Mesendoderm (in vitro differentiated cells): ENCODE data around the gene ACTG2. TPM values are rescaled to one million over a fixed set of nuclear protein-coding genes. Genes with fewer than 3 reads are reported as not detected.

Experiments used
- DNase-seq: peaks from one replicate; pipeline ENCODE4 v3.0.0; 2013
- H2AK5ac ChIP-seq: 2 replicates; pipeline ENCODE4 v1.6.1; 2013; ENCODE audit warnings: low read length, inconsistent platforms
- H2BK120ac ChIP-seq: 2 replicates; pipeline ENCODE4 v1.6.1; 2013; ENCODE audit warnings: low read depth, mild to moderate bottlenecking, low read length, moderate library complexity, mixed read lengths
- H2BK15ac ChIP-seq: replicated peaks from 2 replicates; pipeline ENCODE4 v1.6.1; 2013; ENCODE audit warnings: low read depth, mild to moderate bottlenecking, moderate library complexity
- H2BK5ac ChIP-seq: 2 replicates; pipeline ENCODE4 v1.6.1; 2013; ENCODE audit warnings: low read length, inconsistent platforms
- H3K18ac ChIP-seq: 2 replicates; pipeline ENCODE4 v1.6.1; 2013; ENCODE audit warnings: mild to moderate bottlenecking, low read length, mixed read lengths
- H3K23ac ChIP-seq: one replicate; pipeline ENCODE4 v1.6.1; 2013; ENCODE audit warnings: low read length
- H3K27ac ChIP-seq: 2 replicates; pipeline ENCODE4 v1.5.1; 2013; ENCODE audit warnings: low read depth, mild to moderate bottlenecking, inconsistent platforms, low read length, moderate library complexity
- H3K27me3 ChIP-seq: 2 replicates; pipeline ENCODE4 v1.6.1; 2013; ENCODE audit warnings: low read length, control low read depth, mild to moderate bottlenecking, inconsistent platforms; ENCODE audit not compliant: insufficient read depth, poor library complexity
- H3K36me3 ChIP-seq: 2 replicates; pipeline ENCODE4 v1.6.1; 2013; ENCODE audit warnings: low read length, inconsistent platforms; ENCODE audit not compliant: control insufficient read depth, insufficient read depth
- H3K4ac ChIP-seq: one replicate; pipeline ENCODE4 v1.6.1; 2013; ENCODE audit warnings: low read depth, mild to moderate bottlenecking, low read length, moderate library complexity
- H3K4me1 ChIP-seq: 2 replicates; pipeline ENCODE4 v1.6.1; 2013; ENCODE audit warnings: low read depth, low read length, inconsistent platforms; ENCODE audit not compliant: control insufficient read depth
- H3K4me2 ChIP-seq: 2 replicates; pipeline ENCODE4 v1.6.1; 2013; ENCODE audit warnings: low read length
- H3K4me3 ChIP-seq: 2 replicates; pipeline ENCODE4 v1.5.1; 2013; ENCODE audit warnings: mild to moderate bottlenecking, low read length
- H3K56ac ChIP-seq: one replicate; pipeline ENCODE4 v1.6.1; 2013; ENCODE audit warnings: low read length
- H3K79me1 ChIP-seq: 2 replicates; pipeline ENCODE4 v1.6.1; 2013; ENCODE audit warnings: low read length, inconsistent platforms
- H3K79me2 ChIP-seq: 2 replicates; pipeline ENCODE4 v1.6.1; 2013; ENCODE audit warnings: mild to moderate bottlenecking, low read length; ENCODE audit not compliant: control insufficient read depth, insufficient read depth
- H3K9ac ChIP-seq: 2 replicates; pipeline ENCODE4 v1.6.1; 2013; ENCODE audit warnings: low read length, inconsistent platforms
- H4K5ac ChIP-seq: one replicate; pipeline ENCODE4 v1.6.1; 2013; ENCODE audit warnings: low read length
- H4K8ac ChIP-seq: one replicate; pipeline ENCODE4 v1.6.1; 2013; ENCODE audit warnings: low read depth, mild to moderate bottlenecking, control low read depth, low read length, moderate library complexity
- WGBS: extraction: QIAGEN DNeasy Blood & Tissue Kit; methylation state at CpG from one replicate; pipeline ENCODE4 v1.1.7; 2013; ENCODE audit warnings: low lambda C conversion rate, missing lambda C conversion rate; ENCODE audit not compliant: insufficient coverage; ENCODE audit errors: extremely low coverage; 5-methylcytosine and 5-hydroxymethylcytosine counted together
- small RNA-seq: library from polyadenylated mRNA; stranded (forward); fragments of <200 nt; extraction: miRNeasy Mini kit (QIAGEN cat#:217004); gene quantifications from one replicate; pipeline ENCODE3, GENCODE V24; 2013; ENCODE audit not compliant: insufficient read depth

Gene ACTG2

DNA sequence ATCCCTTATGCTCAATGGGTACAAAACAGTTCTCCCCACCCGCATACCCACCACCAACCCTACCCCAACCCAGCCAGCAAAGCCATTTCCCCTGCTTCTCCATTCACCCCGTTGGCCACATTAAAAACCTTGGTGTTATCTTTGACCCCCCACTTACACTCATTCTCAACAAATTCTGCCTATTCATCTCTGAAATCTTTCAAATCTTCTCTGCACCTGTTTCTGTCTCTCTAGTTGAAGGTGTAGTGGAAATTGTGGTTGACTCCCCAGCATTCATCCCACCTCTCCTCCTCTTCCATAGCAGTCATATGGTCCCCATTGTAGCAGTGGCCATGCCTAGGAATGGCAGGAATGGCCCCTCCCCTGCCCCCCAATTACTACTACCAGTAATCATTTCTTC lies 71.4 kb downstream of the ACTG2 start:
- H3K9ac ChIP-seq, result no peak overlapping the region
- H3K36me3 ChIP-seq, result no peaks in the 10 kb centered on the region
- H3K27me3 ChIP-seq, result no peaks in the 10 kb centered on the region
- H2BK15ac ChIP-seq, result no peak overlapping the region
- H3K79me2 ChIP-seq, result no peaks in the 10 kb centered on the region
- H3K4me2 ChIP-seq, result no peak overlapping the region
- no peak overlapping the region for H4K8ac ChIP-seq
- H3K23ac ChIP-seq, result no peak overlapping the region
- H4K5ac ChIP-seq, result no peak overlapping the region
- H2AK5ac ChIP-seq, result no peak overlapping the region
- no peak overlapping the region for H3K27ac ChIP-seq
- DNase-seq, result no peak
- no peak overlapping the region for H3K56ac ChIP-seq
- H2BK5ac ChIP-seq, result no peak overlapping the region
- H2BK120ac ChIP-seq, result no peak overlapping the region
- no peak overlapping the region for H3K4ac ChIP-seq
- H3K18ac ChIP-seq, result no peak overlapping the region
- H3K4me1 ChIP-seq, result no peaks in the 10 kb centered on the region
- no CpG with 5 or more reads among the region's 2 CpGs for WGBS
- no peak overlapping the region for H3K4me3 ChIP-seq
- no peaks in the 10 kb centered on the region for H3K79me1 ChIP-seq

DNA sequence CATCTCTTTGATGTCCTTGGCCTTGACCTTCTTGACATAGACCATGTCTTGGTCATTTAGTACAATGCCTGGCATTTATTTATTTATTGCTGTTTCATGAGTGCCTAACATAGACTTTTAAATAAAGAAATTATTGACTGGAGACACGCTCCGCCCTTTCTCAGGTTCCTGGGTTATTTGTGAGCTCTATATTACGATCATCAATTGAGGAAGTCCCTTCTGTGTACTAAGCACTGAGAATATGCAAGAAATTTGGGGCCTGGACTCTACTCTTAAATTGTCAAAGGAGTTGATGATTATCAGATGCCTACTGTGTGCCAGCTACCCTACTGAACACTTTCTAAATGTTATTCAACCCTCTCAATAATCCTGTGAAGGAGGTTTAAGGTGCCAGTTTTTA lies 72.2 kb downstream of the ACTG2 start:
- no peak overlapping the region for H2BK5ac ChIP-seq
- H3K18ac ChIP-seq, result no peak overlapping the region
- no peak overlapping the region for H4K8ac ChIP-seq
- no peak overlapping the region for H3K4me3 ChIP-seq
- H3K36me3 ChIP-seq, result no peaks in the 10 kb centered on the region
- H3K4ac ChIP-seq, result no peak overlapping the region
- no peak for DNase-seq
- H3K27me3 ChIP-seq, result no peaks in the 10 kb centered on the region
- no peaks in the 10 kb centered on the region for H3K4me1 ChIP-seq
- H3K27ac ChIP-seq, result no peak overlapping the region
- no peak overlapping the region for H2BK15ac ChIP-seq
- no peak overlapping the region for H2AK5ac ChIP-seq
- H3K9ac ChIP-seq, result no peak overlapping the region
- H2BK120ac ChIP-seq, result no peak overlapping the region
- H3K23ac ChIP-seq, result no peak overlapping the region
- H4K5ac ChIP-seq, result no peak overlapping the region
- H3K79me1 ChIP-seq, result no peaks in the 10 kb centered on the region
- no peak overlapping the region for H3K4me2 ChIP-seq
- WGBS, result no CpG with 5 or more reads among the region's 3 CpGs
- no peaks in the 10 kb centered on the region for H3K79me2 ChIP-seq
- no peak overlapping the region for H3K56ac ChIP-seq

DNA sequence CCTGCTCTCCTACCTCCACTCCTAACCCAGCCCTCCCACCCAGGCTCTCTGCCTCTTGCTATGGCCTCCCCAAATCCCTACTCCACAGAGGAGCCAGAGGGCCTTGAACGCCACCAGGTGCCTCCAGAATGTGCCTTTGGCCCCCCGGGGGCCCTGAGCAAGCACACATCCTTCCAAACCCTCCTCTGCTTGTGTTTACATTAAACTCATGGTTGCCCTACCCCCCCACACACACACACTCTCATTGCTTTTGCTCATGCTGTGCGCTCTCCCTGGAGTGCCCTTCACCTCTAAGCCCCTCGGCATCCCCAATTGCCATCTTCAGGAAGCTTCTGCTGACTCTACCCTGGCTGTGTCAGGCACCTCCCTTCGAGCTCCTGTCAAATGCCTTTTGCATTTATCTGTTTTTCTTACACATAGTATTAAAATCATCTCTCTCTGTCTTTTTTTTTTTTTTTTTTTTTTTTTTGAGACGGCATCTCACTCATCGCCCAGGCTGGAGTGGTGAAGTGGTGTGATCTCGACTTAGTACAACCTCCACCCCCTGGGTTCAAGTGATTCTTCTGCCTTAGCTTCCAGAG lies 75.6 kb downstream of the ACTG2 start:
- Histone ChIP-seq H3K36me3 (no peaks in the 10 kb centered on the region), H3K18ac (no peak overlapping the region), H2BK15ac (no peak overlapping the region), H4K8ac (no peak overlapping the region), H3K79me2 (no peaks in the 10 kb centered on the region), H3K56ac (no peak overlapping the region), H3K4me3 (no peak overlapping the region), H3K4ac (no peak overlapping the region), H3K4me2 (no peak overlapping the region), H3K9ac (no peak overlapping the region), H3K4me1 (no peaks in the 10 kb centered on the region), H3K27me3 (no peaks in the 10 kb centered on the region), H3K27ac (no peak overlapping the region), H3K23ac (no peak overlapping the region), H2BK5ac (no peak overlapping the region), H3K79me1 (no peaks in the 10 kb centered on the region), H2BK120ac (no peak overlapping the region), H4K5ac (no peak overlapping the region), H2AK5ac (no peak overlapping the region)
- no CpG with 5 or more reads among the region's 8 CpGs for WGBS
- no peak for DNase-seq

DNA sequence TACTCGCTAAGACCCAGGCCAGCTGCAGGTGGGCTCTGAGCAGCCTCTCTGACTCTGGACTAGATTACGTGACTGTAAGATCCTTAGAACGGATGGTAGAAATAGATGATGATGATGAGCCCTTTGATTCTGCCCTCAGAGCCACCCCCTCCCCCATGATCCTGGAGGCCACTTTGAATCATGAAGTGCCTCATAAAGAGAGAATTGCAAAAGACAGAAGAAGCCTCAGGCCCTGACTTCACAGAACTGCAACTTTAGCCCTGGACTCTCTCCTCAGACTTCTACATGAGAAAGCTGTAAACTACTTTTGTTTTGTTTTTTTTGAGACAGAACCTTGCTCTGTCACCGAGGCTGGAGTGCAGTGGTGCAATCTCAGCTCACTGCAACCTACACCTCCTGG lies 76.5 kb downstream of the ACTG2 start:
- H3K27ac ChIP-seq, result no peak overlapping the region
- no peak overlapping the region for H3K4me2 ChIP-seq
- no peak overlapping the region for H2BK120ac ChIP-seq
- no peak overlapping the region for H3K56ac ChIP-seq
- H3K27me3 ChIP-seq, result no peaks in the 10 kb centered on the region
- no peak overlapping the region for H3K4ac ChIP-seq
- no peaks in the 10 kb centered on the region for H3K79me2 ChIP-seq
- no peak overlapping the region for H3K9ac ChIP-seq
- no peaks in the 10 kb centered on the region for H3K79me1 ChIP-seq
- H2AK5ac ChIP-seq, result no peak overlapping the region
- H3K18ac ChIP-seq, result no peak overlapping the region
- WGBS, result no CpG with 5 or more reads among the region's 4 CpGs
- no peak for DNase-seq
- H2BK15ac ChIP-seq, result no peak overlapping the region
- no peak overlapping the region for H4K5ac ChIP-seq
- no peak overlapping the region for H2BK5ac ChIP-seq
- H3K4me1 ChIP-seq, result no peaks in the 10 kb centered on the region
- no peak overlapping the region for H3K4me3 ChIP-seq
- no peaks in the 10 kb centered on the region for H3K36me3 ChIP-seq
- no peak overlapping the region for H3K23ac ChIP-seq
- no peak overlapping the region for H4K8ac ChIP-seq

Small RNAs within 50 kb of the gene (small RNA-seq; reads per million reads assigned to genes)
- not detected for gene RNA5SP97
